HepG2 (cell line): ENCODE measurements around the gene HYDIN. TPM values are rescaled to one million over a fixed set of nuclear protein-coding genes. Genes with fewer than 3 reads are reported as not detected.

Experiments
- ATAC-seq: fragments of 200-7000 bp; cut with Tn5 transposase; 3 replicates; pipeline ENCODE4 v1.9.1; 2020; ENCODE audit warnings: mild to moderate bottlenecking, moderate library complexity
- BruUV-seq: library from RNA; stranded (reverse); fragments of 400-500 nt; replicated peaks from 2 replicates; lab custom pipeline; 2021; lab: Mats Ljungman, UMichigan
- CTCF ChIA-PET: fragments of 300-600 bp; formaldehyde crosslinking; extraction: SDS; loops from one replicate; lab custom pipeline; 2021; ENCODE audit warnings: low total read pairs, inconsistent platforms, low intra/inter-chr PET ratio; lab: Yijun Ruan, JAX
- POLR2A ChIA-PET: fragments of 350-600 bp; sonication (Branson Sonifier 250); formaldehyde crosslinking; loops from one replicate; lab custom pipeline; 2020; ENCODE audit warnings: antibody characterized with exemption, inconsistent platforms; lab: Yijun Ruan, JAX
- DNase-seq: peaks from one replicate; pipeline ENCODE4 v3.0.0-alpha.2; 2015; ENCODE audit warnings: low spot score
- FAIRE-seq: peaks from 3 replicates; lab custom pipeline; 2011; peaks lifted over from hg19 to GRCh38; lab: Jason Lieb, UNC
- H2AFZ ChIP-seq: one replicate; pipeline ENCODE4 v1.6.1; 2011; ENCODE audit warnings: low read length, inconsistent platforms
- H3K27ac ChIP-seq: fragments of 300-600 bp; 3 replicates; pipeline ENCODE4 v1.8.0; 2011; ENCODE audit warnings: mixed run types, mild to moderate bottlenecking, mixed read lengths, low read length, inconsistent platforms; ENCODE audit not compliant: insufficient read depth; ENCODE audit errors: extremely low read length
- H3K27me3 ChIP-seq, 2 experiments: fragments of 200-600 bp in 1 of 2; 2 replicates in 1 of 2; 3 replicates in 1 of 2; pipeline versions ENCODE4 v1.6.0 to v1.8.0; 2011; ENCODE audit warnings: low read length in 2 of 2, mild to moderate bottlenecking in 2 of 2, moderate library complexity in 2 of 2, inconsistent platforms in 1 of 2; ENCODE audit not compliant: insufficient read depth in 2 of 2, control insufficient read depth in 1 of 2
- H3K36me3 ChIP-seq, 2 experiments: fragments of 200-600 bp in 1 of 2; replicated peaks in 1 of 2; 2 replicates in 1 of 2; 3 replicates in 1 of 2; pipeline versions ENCODE4 v1.5.1 to v1.8.0; 2011; ENCODE audit warnings: low read length in 2 of 2, inconsistent platforms in 1 of 2; ENCODE audit not compliant: insufficient read depth in 2 of 2, control insufficient read depth in 1 of 2
- H3K4me1 ChIP-seq: 2 replicates; pipeline ENCODE4 v1.5.1; 2012; ENCODE audit warnings: low read length, inconsistent platforms; ENCODE audit not compliant: insufficient read depth
- H3K4me2 ChIP-seq: 2 replicates; pipeline ENCODE4 v1.6.0; 2011; ENCODE audit warnings: low read depth, low read length, inconsistent platforms
- H3K4me3 ChIP-seq, 3 experiments: fragments of 200-600 bp in 1 of 3; sonication (generic), shearing (Covaris generic) in 1 of 3; replicated peaks in 1 of 3; 2 replicates each; pipeline ENCODE4 v1.5.1; 2011 to 2016; ENCODE audit warnings: low read length in 3 of 3, inconsistent platforms in 2 of 3, low read depth in 2 of 3, mild to moderate bottlenecking in 2 of 3, control low read depth in 1 of 3, mixed read lengths in 1 of 3; ENCODE audit not compliant: insufficient read depth in 1 of 3
- H3K79me2 ChIP-seq: one replicate; pipeline ENCODE4 v1.6.1; 2011; ENCODE audit warnings: low read length, inconsistent platforms; ENCODE audit not compliant: insufficient read depth
- H3K9ac ChIP-seq: 2 replicates; pipeline ENCODE4 v1.6.0; 2011; ENCODE audit warnings: mild to moderate bottlenecking, low read depth, low read length, inconsistent platforms; ENCODE audit not compliant: insufficient read depth
- H3K9me3 ChIP-seq: 2 replicates; pipeline ENCODE4 v1.5.1; 2012; ENCODE audit warnings: mild to moderate bottlenecking, low read length
- H4K20me1 ChIP-seq: 2 replicates; pipeline ENCODE4 v1.6.0; 2011; ENCODE audit warnings: inconsistent platforms, mild to moderate bottlenecking, low read length, moderate library complexity; ENCODE audit not compliant: insufficient read depth
- MAFK ChIP-seq, 2 experiments: IDR thresholded peaks in 1 of 2; conservative IDR thresholded peaks in 1 of 2; 2 replicates each; pipeline ENCODE4 v1.6.1; 2011; ENCODE audit warnings: improper control_type of control experiment in 2 of 2, low read length in 2 of 2
- ZBTB10 ChIP-seq: sonication (generic); formaldehyde crosslinking; IDR thresholded peaks from 2 replicates; pipeline ENCODE4 v1.4.0; 2020; ENCODE audit warnings: missing genetic modification reagents, borderline replicate concordance
- WGBS: methylation state at CpG from one replicate; pipeline ENCODE4 v1.1.6; 2017; ENCODE audit warnings: low lambda C conversion rate; 5-methylcytosine and 5-hydroxymethylcytosine counted together
- in situ Hi-C: cut with HindIII; loops from 2 replicates; pipeline ENCODE4 v1.10.0; 2017; ENCODE audit warnings: low pct_unique_long_range_greater_than_20kb; ENCODE audit not compliant: extremely low pct_ligation_motif_present
- intact Hi-C: fragments of 100-400 bp; cut with micrococcal nuclease; formaldehyde crosslinking; loops from one replicate; pipeline ENCODE4 v1.10.0; 2022; ENCODE audit not compliant: unreplicated experiment
- polyA plus RNA-seq, 8 experiments: library from polyadenylated mRNA; depleted of rRNA in 3 of 8; stranded (reverse) in 7 of 8; unstranded in 1 of 8; fragments of >200 nt; fragmentation: Illumina TruSeq in 4 of 8; extraction: Trizol in 4 of 8; gene quantifications; 2 replicates each; pipeline versions ENCODE4 v1.2.1 to v1.2.3, GENCODE V29; 2011 to 2016; ENCODE audit warnings: low read depth in 4 of 8, missing spikeins in 1 of 8, mixed read lengths in 1 of 8; ENCODE audit not compliant: insufficient read depth in 1 of 8
- total RNA-seq, 5 experiments: library from RNA; depleted of rRNA; stranded (reverse); fragments of >200 nt; fragmentation: Illumina TruSeq; extraction: Trizol; gene quantifications; 2 replicates each; pipeline ENCODE4 v1.2.3, GENCODE V29; 2016; ENCODE audit warnings: low read depth in 1 of 5

HYDIN gene
- total and polyA plus RNA-seq, 2 of the 13 experiments (the other 11 are each of a cell fraction or from before 2014, with no cell fraction given) = not detected

- peak; percentile 23 for FAIRE-seq
- 63% methylated on average over 9 of the region's 9 CpGs for WGBS
Observed at GRCh38 chr16:71188956-71189712, 41.4 kb downstream of the HYDIN start.

More at GRCh38 chr16:71188956-71189712, 41.4 kb downstream of the HYDIN start:
- Histone ChIP-seq H3K9me3 (no peaks in the 10 kb centered on the region), H2AFZ (no peak overlapping the region), H3K27me3 (0 out of 5 replicates have a peak, but pooled peaks cover 0 to 2% of the 10 kb centered on the region in 2 experiments), H3K4me2 (no peak overlapping the region), H3K4me1 (no peaks in the 10 kb centered on the region), H3K4me3 (no peak overlapping the region), H3K9ac (no peak overlapping the region), H4K20me1 (no peaks in the 10 kb centered on the region), H3K36me3 (no peaks in the 10 kb centered on the region), H3K79me2 (no peaks in the 10 kb centered on the region), H3K27ac (no peak overlapping the region)
- no peak for DNase-seq
- no peak for ATAC-seq
- BruUV-seq = no TSS peak
- intact Hi-C loops (no loop called here), in situ Hi-C loops (no loop called here)
- CTCF ChIA-PET = no interaction called here
- TF ChIP-seq MAFK (conservative IDR thresholded peaks at IDR 0.05 in 1 of 2, IDR thresholded peaks at IDR 0.05 in 1 of 2; ENCODE audit: low read length in 2 of 2) = peak in 1 of 2 experiments; percentile 52; a peak in 2 of 4 replicates
- no peak for TF ChIP-seq ZBTB10 (CRISPR knock-in tag)
- POLR2A ChIA-PET = no interaction called here
